Upper lobe of left lung (tissue), 6 donors: ENCODE results near the gene GOLGA3. TPM values are rescaled to one million over a fixed set of nuclear protein-coding genes. Genes with fewer than 3 reads are reported as not detected.

ENCODE experiments used
- ATAC-seq, 2 donors: fragments of 200-7000 bp; cut with Tn5 transposase; one replicate each; pipeline ENCODE4 v1.9.1; 2022; ENCODE audit warnings: mild to moderate bottlenecking in 2 of 2, moderate library complexity in 2 of 2; ENCODE audit not compliant: low FRiP score in 2 of 2
- DNase-seq, 2 donors: peaks; one replicate each; pipeline ENCODE4 v3.0.0-alpha.2; 2019 to 2020
- H3K27ac ChIP-seq, 4 donors: fragments of 200-600 bp; sonication (generic); one replicate each; pipeline ENCODE4 v1.5.1; 2016 to 2019
- H3K27me3 ChIP-seq, 4 donors: fragments of 200-600 bp; sonication (generic); one replicate each; pipeline ENCODE4 v1.5.1; 2017 to 2019
- H3K36me3 ChIP-seq, 4 donors: fragments of 200-600 bp; sonication (generic); one replicate each; pipeline ENCODE4 v1.5.1; 2016 to 2019
- H3K4me1 ChIP-seq, 4 donors: fragments of 200-600 bp; sonication (generic); one replicate each; pipeline ENCODE4 v1.5.1; 2018 to 2019
- H3K4me3 ChIP-seq, 4 donors: fragments of 200-600 bp; sonication (generic); one replicate each; pipeline ENCODE4 v1.5.1; 2017 to 2019; ENCODE audit warnings: mild to moderate bottlenecking in 2 of 4, moderate library complexity in 1 of 4
- H3K9me3 ChIP-seq, 4 donors: fragments of 200-600 bp; sonication (generic); one replicate each; pipeline ENCODE4 v1.5.1; 2018 to 2019
- EP300 ChIP-seq, 4 donors: sonication (generic); formaldehyde crosslinking; IDR thresholded peaks; one replicate each; pipeline ENCODE4 v1.5.1; 2017; ENCODE audit warnings: antibody characterized with exemption in 4 of 4, control low read depth in 2 of 4
- POLR2A ChIP-seq, 4 donors: fragments of 450-650 bp; IDR thresholded peaks; one replicate each; pipeline ENCODE4 v1.5.1; 2016 to 2017; ENCODE audit warnings: antibody characterized with exemption in 4 of 4, mild to moderate bottlenecking in 2 of 4
- POLR2AphosphoS5 ChIP-seq, 2 donors: sonication (generic); formaldehyde crosslinking; IDR thresholded peaks; one replicate each; pipeline ENCODE4 v1.5.1; 2017; ENCODE audit warnings: antibody characterized with exemption in 2 of 2
- WGBS, 2 donors: methylation state at CpG; one replicate each; pipeline ENCODE4 v1.1.5; 2017 to 2018; 5-methylcytosine and 5-hydroxymethylcytosine counted together
- total RNA-seq, 6 donors: library from RNA; depleted of rRNA in 4 of 6; stranded (reverse); fragments of >200 nt in 4 of 6; gene quantifications; one replicate each; pipeline versions ENCODE4 v1.1.0 to v1.2.1, GENCODE V29; 2016 to 2021
- TF ChIP-seq, protein P1 (sequence below), 6 experiments: fragments of 450-650 bp in 4 of 6; fragments of 200-600 bp in 2 of 6; sonication (generic) in 2 of 6; IDR thresholded peaks; one replicate each; pipeline ENCODE4 v1.5.1; 2016 to 2019; ENCODE audit warnings: antibody characterized with exemption in 6 of 6
- donor health status: DM: no; HTN: no; CAD: no; lungs with moderate emphysema.
- donor health status: DM: no; HTN: yes; CAD: no; lungs with severe emphysema.

Gene GOLGA3
- total RNA-seq, 6 donors from 2014 or later, result 53.8 to 116 (median 77.9) TPM

- Histone ChIP-seq H3K27ac (no peak overlapping the region), H3K36me3 (peaks cover 77 to 97% (median 88%) of the 10 kb centered on the region in 4 donors), H3K27me3 (no peaks in the 10 kb centered on the region), H3K9me3 (no peaks in the 10 kb centered on the region), H3K4me1 (no peaks in the 10 kb centered on the region), H3K4me3 (no peak overlapping the region)
- TF ChIP-seq, protein P1, sequence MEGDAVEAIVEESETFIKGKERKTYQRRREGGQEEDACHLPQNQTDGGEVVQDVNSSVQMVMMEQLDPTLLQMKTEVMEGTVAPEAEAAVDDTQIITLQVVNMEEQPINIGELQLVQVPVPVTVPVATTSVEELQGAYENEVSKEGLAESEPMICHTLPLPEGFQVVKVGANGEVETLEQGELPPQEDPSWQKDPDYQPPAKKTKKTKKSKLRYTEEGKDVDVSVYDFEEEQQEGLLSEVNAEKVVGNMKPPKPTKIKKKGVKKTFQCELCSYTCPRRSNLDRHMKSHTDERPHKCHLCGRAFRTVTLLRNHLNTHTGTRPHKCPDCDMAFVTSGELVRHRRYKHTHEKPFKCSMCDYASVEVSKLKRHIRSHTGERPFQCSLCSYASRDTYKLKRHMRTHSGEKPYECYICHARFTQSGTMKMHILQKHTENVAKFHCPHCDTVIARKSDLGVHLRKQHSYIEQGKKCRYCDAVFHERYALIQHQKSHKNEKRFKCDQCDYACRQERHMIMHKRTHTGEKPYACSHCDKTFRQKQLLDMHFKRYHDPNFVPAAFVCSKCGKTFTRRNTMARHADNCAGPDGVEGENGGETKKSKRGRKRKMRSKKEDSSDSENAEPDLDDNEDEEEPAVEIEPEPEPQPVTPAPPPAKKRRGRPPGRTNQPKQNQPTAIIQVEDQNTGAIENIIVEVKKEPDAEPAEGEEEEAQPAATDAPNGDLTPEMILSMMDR (IDR thresholded peaks at IDR 0.05), result no peak
- TF ChIP-seq EP300 (IDR thresholded peaks at IDR 0.05), result no peak
- TF ChIP-seq POLR2AphosphoS5 (IDR thresholded peaks at IDR 0.05), result no peak
- TF ChIP-seq POLR2A (IDR thresholded peaks at IDR 0.05), result no peak
- ATAC-seq, result no peak
- 93 to 94% methylated on average over 17 of the region's 17 CpGs for WGBS, 2 donors
- no peak for DNase-seq
These were observed 97.1 kb downstream of the GOLGA3 start for GRCh38 chr12:132731574-132731973.

DNA sequence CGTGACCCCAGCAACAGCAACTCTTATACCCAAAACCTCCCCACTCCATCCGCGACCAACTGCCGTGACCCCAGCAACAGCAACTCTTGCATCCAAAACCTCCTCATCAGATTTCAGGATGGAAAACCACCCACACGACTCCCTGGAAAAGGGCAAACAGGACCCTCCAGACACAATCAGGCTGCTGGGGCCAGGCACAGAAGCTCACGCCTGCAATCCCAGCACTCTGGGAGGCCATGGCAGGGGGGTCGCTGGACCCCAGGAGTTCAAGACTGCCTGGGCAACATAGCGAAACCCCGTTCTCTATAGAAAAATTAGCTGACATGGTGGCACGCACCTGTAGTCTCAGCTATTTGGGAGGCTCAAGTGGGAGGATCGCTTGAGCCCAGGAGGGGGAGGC is 98.3 kb downstream of the GOLGA3 start:
- DNase-seq, result no peak
- no peaks in the 10 kb centered on the region for H3K27me3 ChIP-seq
- ATAC-seq, result no peak
- H3K36me3 ChIP-seq, result peaks cover 73 to 97% (median 88%) of the 10 kb centered on the region in 4 donors
- no peaks in the 10 kb centered on the region for H3K9me3 ChIP-seq
- TF ChIP-seq POLR2A (IDR thresholded peaks at IDR 0.05), result no peak
- no peak for TF ChIP-seq POLR2AphosphoS5 (IDR thresholded peaks at IDR 0.05)
- no peak for TF ChIP-seq EP300 (IDR thresholded peaks at IDR 0.05)
- TF ChIP-seq, protein P1 (IDR thresholded peaks at IDR 0.05), result no peak
- no peak overlapping the region for H3K4me3 ChIP-seq
- H3K4me1 ChIP-seq, result no peaks in the 10 kb centered on the region
- no peak overlapping the region for H3K27ac ChIP-seq
- WGBS, 2 donors, result 89 to 98% methylated on average over 10 to 11 of the region's 11 CpGs

- H3K27ac ChIP-seq, result no peak overlapping the region
- TF ChIP-seq POLR2A (IDR thresholded peaks at IDR 0.05) (no peak), POLR2AphosphoS5 (IDR thresholded peaks at IDR 0.05) (no peak), EP300 (IDR thresholded peaks at IDR 0.05) (no peak)
- TF ChIP-seq, protein P1 (IDR thresholded peaks at IDR 0.05), result no peak
- H3K9me3 ChIP-seq, result no peaks in the 10 kb centered on the region
- DNase-seq, result no peak
- ATAC-seq, result no peak
- peaks cover 66 to 97% (median 86%) of the 10 kb centered on the region in 4 donors for H3K36me3 ChIP-seq
- no peaks in the 10 kb centered on the region for H3K4me1 ChIP-seq
- WGBS, 2 donors, result 92% methylated on average over 22 to 24 of the region's 24 CpGs
- H3K27me3 ChIP-seq, result no peaks in the 10 kb centered on the region
- no peak overlapping the region for H3K4me3 ChIP-seq
These were observed 98.9 kb downstream of the GOLGA3 start for GRCh38 chr12:132729541-132730320.

DNA sequence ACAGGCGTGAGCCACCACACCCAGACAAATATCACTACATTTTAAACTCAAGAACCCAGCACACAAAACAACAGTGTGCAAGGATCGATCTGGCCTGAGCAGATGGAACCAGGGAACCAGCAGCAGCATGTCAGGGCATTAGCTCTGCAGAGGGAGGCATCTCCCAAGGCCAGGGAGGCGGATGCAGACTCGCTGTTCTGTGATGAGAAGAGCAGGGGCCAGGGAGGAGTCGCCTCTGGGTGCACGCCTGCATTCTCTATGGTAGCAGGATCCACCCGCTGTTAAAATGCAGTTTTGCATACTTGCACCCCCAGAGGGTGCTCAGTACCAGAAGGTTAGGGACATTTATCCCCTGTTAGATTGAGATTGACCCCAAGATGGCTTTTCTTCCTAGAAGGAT is 100.2 kb downstream of the GOLGA3 start:
- H3K4me3 ChIP-seq, result no peak overlapping the region
- H3K27ac ChIP-seq, result no peak overlapping the region
- H3K9me3 ChIP-seq, result no peaks in the 10 kb centered on the region
- H3K27me3 ChIP-seq, result no peaks in the 10 kb centered on the region
- H3K36me3 ChIP-seq, result peaks cover 61 to 97% (median 81%) of the 10 kb centered on the region in 4 donors
- no peaks in the 10 kb centered on the region for H3K4me1 ChIP-seq
- TF ChIP-seq EP300 (IDR thresholded peaks at IDR 0.05) (no peak), POLR2AphosphoS5 (IDR thresholded peaks at IDR 0.05) (no peak), POLR2A (IDR thresholded peaks at IDR 0.05) (no peak)
- TF ChIP-seq, protein P1 (IDR thresholded peaks at IDR 0.05), result no peak
- no peak for DNase-seq
- WGBS, 2 donors, result 97% methylated on average over 7 of the region's 7 CpGs
- no peak for ATAC-seq
